A673 (cell line): Measurements from ENCODE around the gene DLG2. TPM values are rescaled to one million over a fixed set of nuclear protein-coding genes. Genes with fewer than 3 reads are reported as not detected.

Experiments
- BruUV-seq: library from RNA; stranded (reverse); fragments of 400-500 nt; replicated peaks from 2 replicates; lab custom pipeline; 2021; lab: Mats Ljungman, UMichigan
- CTCF ChIA-PET: fragments of 300-600 bp; sonication (Branson Sonifier 250); formaldehyde crosslinking; loops from one replicate; lab custom pipeline; 2022; ENCODE audit warnings: antibody characterized with exemption; lab: Charles Lee
- POLR2A ChIA-PET: fragments of 300-600 bp; sonication (Branson Sonifier 250); formaldehyde crosslinking; loops from one replicate; lab custom pipeline; 2022; ENCODE audit warnings: antibody characterized with exemption; ENCODE audit not compliant: low non-redundant PET; lab: Charles Lee
- DNase-seq: peaks from one replicate; pipeline ENCODE4 v3.0.0-alpha.2; 2015; ENCODE audit warnings: low spot score
- H3K27ac ChIP-seq: fragments of 200-600 bp; sonication (generic); 2 replicates; pipeline ENCODE4 v1.5.1; 2016; ENCODE audit warnings: mixed run types, low read depth, mild to moderate bottlenecking, mixed read lengths, antibody characterized with exemption, low read length; ENCODE audit not compliant: poor library complexity, severe bottlenecking
- H3K27me3 ChIP-seq: fragments of 200-600 bp; sonication (generic); replicated peaks from 2 replicates; pipeline ENCODE4 v1.6.1; 2017; ENCODE audit warnings: mixed run types, low read depth, mild to moderate bottlenecking, mixed read lengths, antibody characterized with exemption, low read length; ENCODE audit not compliant: insufficient read depth, poor library complexity
- H3K36me3 ChIP-seq: fragments of 200-600 bp; sonication (generic); 2 replicates; pipeline ENCODE4 v1.6.1; 2016; ENCODE audit warnings: mixed run types, mild to moderate bottlenecking, mixed read lengths, antibody characterized with exemption, low read length; ENCODE audit not compliant: insufficient read depth, poor library complexity, severe bottlenecking
- H3K4me1 ChIP-seq: fragments of 200-600 bp; sonication (generic); 2 replicates; pipeline ENCODE4 v1.6.1; 2017; ENCODE audit warnings: mixed run types, mild to moderate bottlenecking, mixed read lengths, antibody characterized with exemption, low read length; ENCODE audit not compliant: insufficient read depth, poor library complexity, severe bottlenecking
- H3K4me3 ChIP-seq: fragments of 200-600 bp; sonication (generic); 2 replicates; pipeline ENCODE4 v1.5.1; 2016; ENCODE audit warnings: low read depth, mixed run types, mild to moderate bottlenecking, mixed read lengths, low read length; ENCODE audit not compliant: poor library complexity, severe bottlenecking
- H3K9me3 ChIP-seq: fragments of 200-600 bp; sonication (generic); 2 replicates; pipeline ENCODE4 v1.6.1; 2016; ENCODE audit warnings: mixed run types, low read depth, mild to moderate bottlenecking, mixed read lengths, antibody characterized with exemption, low read length; ENCODE audit not compliant: poor library complexity, severe bottlenecking
- CTCF ChIP-seq: fragments of 300-800, 200-600 bp; sonication (generic); conservative IDR thresholded peaks from 2 replicates; pipeline ENCODE4 v1.5.1; 2017; ENCODE audit warnings: low read depth, mild to moderate bottlenecking, antibody characterized with exemption, low read length, moderate library complexity, mixed read lengths
- EZH2 ChIP-seq: fragments of 200-600 bp; sonication (generic); IDR thresholded peaks from 2 replicates; pipeline ENCODE4 v1.6.1; 2017; ENCODE audit warnings: borderline replicate concordance, low read depth, mild to moderate bottlenecking, mixed read lengths, antibody characterized with exemption, low read length; ENCODE audit not compliant: poor library complexity, severe bottlenecking
- intact Hi-C: fragments of 100-400 bp; cut with micrococcal nuclease; formaldehyde crosslinking; loops from one replicate; pipeline ENCODE4 v1.10.0; 2022; ENCODE audit not compliant: unreplicated experiment
- total RNA-seq: library from RNA; stranded (reverse); gene quantifications from 2 replicates; pipeline ENCODE4 v1.2.3, GENCODE V29; 2021

The DLG2 gene
- total RNA-seq, 1 experiment from 2014 or later = 277 TPM

DNA sequence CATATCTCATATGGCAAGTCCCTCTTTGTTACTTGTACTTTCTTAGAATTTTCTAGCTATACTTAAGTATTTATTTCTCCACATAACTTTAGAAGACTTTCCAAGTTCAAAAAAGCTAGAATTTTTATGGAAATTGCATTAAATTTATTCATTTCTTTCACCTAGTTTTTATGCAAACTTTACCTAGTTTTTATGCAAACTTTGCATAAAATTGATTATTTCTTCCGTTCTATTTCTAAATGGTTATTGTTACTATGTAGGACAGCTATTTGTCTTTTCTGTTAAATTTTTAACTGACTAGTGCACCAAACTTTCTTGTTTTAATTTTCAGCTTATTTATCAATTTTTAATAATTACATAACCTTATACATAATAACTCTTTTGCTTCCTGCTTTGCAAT, 41.0 kb upstream of the DLG2 start:
- Histone ChIP-seq H3K4me3 (no peak overlapping the region), H3K36me3 (peaks cover 7% of the 10 kb centered on the region), H3K27ac (no peak overlapping the region), H3K9me3 (no peaks in the 10 kb centered on the region), H3K27me3 (peaks cover 4% of the 10 kb centered on the region), H3K4me1 (no peaks in the 10 kb centered on the region)
- CTCF ChIA-PET = no interaction called here
- no peak for TF ChIP-seq EZH2
- TF ChIP-seq CTCF = no peak
- POLR2A ChIA-PET = interaction anchor here (0.7 kb wide), 1 partner anchor 537 kb away, joined by 3 read pairs; no protein-coding TSS in a partner anchor
- BruUV-seq = no TSS peak
- no peak for DNase-seq
- intact Hi-C loops = no loop called here

DNA sequence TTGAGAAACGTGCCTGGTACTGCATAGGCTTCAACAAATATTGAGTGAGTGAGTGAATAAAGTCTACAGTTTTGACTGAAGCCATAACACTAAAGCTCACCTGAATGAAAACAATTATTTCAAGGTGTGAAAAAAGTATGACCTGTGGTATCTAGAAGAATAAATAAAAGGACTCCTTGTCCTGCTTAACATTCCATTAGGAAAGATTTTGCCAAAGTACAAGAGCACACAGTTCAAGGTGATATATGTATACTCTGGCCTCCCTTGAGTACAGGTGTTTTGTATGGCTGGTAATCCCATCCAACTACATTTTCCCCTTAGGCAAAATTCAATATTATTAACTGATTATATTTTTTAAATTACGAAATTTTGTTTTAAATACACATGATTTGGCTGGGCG, 39.5 kb upstream of the DLG2 start:
- intact Hi-C loops = no loop called here
- H3K27me3 ChIP-seq = peaks cover 4% of the 10 kb centered on the region
- no TSS peak for BruUV-seq
- TF ChIP-seq EZH2 (no peak), CTCF (no peak)
- H3K4me3 ChIP-seq = no peak overlapping the region
- no peak for DNase-seq
- no peaks in the 10 kb centered on the region for H3K9me3 ChIP-seq
- H3K4me1 ChIP-seq = peaks cover 6% of the 10 kb centered on the region
- H3K27ac ChIP-seq = no peak overlapping the region
- ChIA-PET CTCF (no interaction called here), POLR2A (no interaction called here)
- peaks cover 21% of the 10 kb centered on the region for H3K36me3 ChIP-seq

GRCh38 chr11:85665733-85666132, 38.6 kb upstream of the DLG2 start:
- POLR2A ChIA-PET = no interaction called here
- Histone ChIP-seq H3K27ac (peak overlapping the region; percentile 97), H3K36me3 (peaks cover 31% of the 10 kb centered on the region), H3K4me1 (peaks cover 15% of the 10 kb centered on the region), H3K27me3 (peaks cover 4% of the 10 kb centered on the region), H3K9me3 (no peaks in the 10 kb centered on the region), H3K4me3 (no peak overlapping the region)
- intact Hi-C loops = loop anchor here (1.0 kb wide), 1 partner anchor 37 kb away; the partner anchor contains the start of gene TMEM126B
- TF ChIP-seq CTCF = no peak
- TF ChIP-seq EZH2 = no peak
- no TSS peak for BruUV-seq
- DNase-seq = no peak
- CTCF ChIA-PET = no interaction called here
